Stimulated activated CD4-positive, alpha-beta T cell treated with anti-CD3 and anti-CD28 coated beads, Interleukin-1b, Interleukin-23, amount 100 ng/mL, for 1 hour (primary cell): ENCODE measurements around the gene H2BK1.

ENCODE experiments used
- DNase-seq, 2 donors: peaks; one replicate each; pipeline ENCODE4 v3.0.0-alpha.2; 2020; ENCODE audit warnings: low read depth in 2 of 2

Gene H2BK1

GRCh38 chr7:151210087-151210854 lies at the start of gene H2BK1:
Gene H2BK1, minus strand, starts transcription at chr7:151210488. Its CDS starts 170 bp downstream, at chr7:151210318.
- no peak for DNase-seq

GRCh38 chr7:151257990-151258389 lies 47.7 kb upstream of the H2BK1 start:
- DNase-seq, result no peak

- no peak for DNase-seq
Measured at GRCh38 chr7:151256410-151257045, 46.2 kb upstream of the H2BK1 start.

- DNase-seq, result no peak
Measured at GRCh38 chr7:151255390-151255789, 45.1 kb upstream of the H2BK1 start.

- DNase-seq, result no peak
Measured at GRCh38 chr7:151254851-151255250, 44.6 kb upstream of the H2BK1 start.

GRCh38 chr7:151254316-151254715 lies 44.0 kb upstream of the H2BK1 start:
- DNase-seq, result no peak

GRCh38 chr7:151252961-151253711 lies 42.8 kb upstream of the H2BK1 start:
- DNase-seq, result no peak

GRCh38 chr7:151252561-151252835 lies 42.2 kb upstream of the H2BK1 start:
- no peak for DNase-seq

- DNase-seq, result no peak
Measured at GRCh38 chr7:151251689-151252560, 41.6 kb upstream of the H2BK1 start.

GRCh38 chr7:151251328-151251688 lies 41.0 kb upstream of the H2BK1 start:
- DNase-seq, result no peak

- no peak for DNase-seq
Measured at GRCh38 chr7:151250181-151251132, 40.2 kb upstream of the H2BK1 start.

- no peak for DNase-seq
Measured at GRCh38 chr7:151249732-151250072, 39.4 kb upstream of the H2BK1 start.

- DNase-seq, result no peak
Measured at GRCh38 chr7:151249034-151249731, 38.9 kb upstream of the H2BK1 start.

- peak in 1 of 2 donors; percentile 17 for DNase-seq
Measured at GRCh38 chr7:151248346-151249033, 38.2 kb upstream of the H2BK1 start, which contains the start of gene SMARCD3. Gene SMARCD3, minus strand, starts transcription at chr7:151248694. Its CDS starts 132 bp downstream, at chr7:151248562.

- DNase-seq, result no peak
Measured at GRCh38 chr7:151247611-151248345, 37.5 kb upstream of the H2BK1 start.

GRCh38 chr7:151246851-151247580 lies 36.7 kb upstream of the H2BK1 start:
- DNase-seq, result no peak

- no peak for DNase-seq
Measured at GRCh38 chr7:151246102-151246850, 36.0 kb upstream of the H2BK1 start.
